ENCODE measurements around the gene AIRE. TPM values are rescaled to one million over a fixed set of nuclear protein-coding genes. Genes with fewer than 3 reads are reported as not detected.

Gene AIRE
- polyA plus RNA-seq, 1 donor from 2014 or later: not detected

- Histone ChIP-seq H3K9ac (ENCODE audit: low read length) (no peak overlapping the region), H3K9me3 (ENCODE audit: low read length) (no peaks in the 10 kb centered on the region), H3K4me2 (ENCODE audit: low read length) (no peak overlapping the region), H3K27me3 (ENCODE audit: insufficient read depth, low read depth, low read length) (no peaks in the 10 kb centered on the region), H3K36me3 (ENCODE audit: insufficient read depth, low read length) (no peaks in the 10 kb centered on the region), H4K20me1 (ENCODE audit: insufficient read depth) (no peaks in the 10 kb centered on the region), H2AFZ (ENCODE audit: low read depth, low read length) (no peak overlapping the region), H3K27ac (ENCODE audit: low read length) (no peak overlapping the region), H3K4me3 (ENCODE audit: low read length) (no peak overlapping the region), H3F3A (ENCODE audit: insufficient read depth, low read length, poor library complexity, severe bottlenecking) (no peaks in the 10 kb centered on the region), H3K9me2 (ENCODE audit: insufficient read depth, low read length) (no peaks in the 10 kb centered on the region), H3K79me2 (replicated peaks; ENCODE audit: insufficient read depth, low read length) (no peaks in the 10 kb centered on the region)
- TF ChIP-seq MXI1 (conservative IDR thresholded peaks at IDR 0.05; ENCODE audit: poor library complexity, severe bottlenecking): no peak
Observed at GRCh38 chr21:44292812-44293195, 7.1 kb downstream of the AIRE start.

DNA sequence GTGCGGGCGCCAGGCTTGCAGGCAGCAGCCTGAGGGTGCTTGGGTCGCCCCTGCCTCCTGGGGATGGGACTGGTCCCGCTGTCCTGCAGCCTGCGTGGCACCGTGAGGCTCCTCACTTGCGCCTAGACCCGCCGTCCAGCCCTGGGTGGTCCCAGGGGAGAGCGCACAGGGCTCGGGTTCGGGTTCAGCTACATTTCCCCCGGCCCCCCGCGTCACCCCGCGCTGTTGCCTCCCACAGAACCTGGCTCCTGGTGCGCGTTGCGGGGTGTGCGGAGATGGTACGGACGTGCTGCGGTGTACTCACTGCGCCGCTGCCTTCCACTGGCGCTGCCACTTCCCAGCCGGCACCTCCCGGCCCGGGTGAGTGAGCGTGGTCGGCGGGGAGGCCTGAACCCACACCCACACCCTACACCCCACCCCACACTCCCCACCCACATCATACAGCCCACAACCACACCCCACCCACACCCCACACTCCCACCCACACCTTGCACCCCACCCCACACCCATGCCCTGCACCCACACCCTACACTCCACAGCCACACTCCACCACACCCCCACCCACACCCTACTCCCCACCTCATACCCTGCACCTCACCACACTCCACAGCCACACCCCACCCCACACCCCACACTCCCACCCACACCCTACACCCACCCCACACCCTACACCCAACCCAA, 8.0 kb downstream of the AIRE start:
- H4K20me1 ChIP-seq (ENCODE audit: insufficient read depth): no peaks in the 10 kb centered on the region
- no peaks in the 10 kb centered on the region for H3K79me2 ChIP-seq (replicated peaks; ENCODE audit: insufficient read depth, low read length)
- no peak overlapping the region for H2AFZ ChIP-seq (ENCODE audit: low read depth, low read length)
- no peaks in the 10 kb centered on the region for H3K9me2 ChIP-seq (ENCODE audit: insufficient read depth, low read length)
- no peak for TF ChIP-seq MXI1 (conservative IDR thresholded peaks at IDR 0.05; ENCODE audit: poor library complexity, severe bottlenecking)
- no peak for TF ChIP-seq TAF1 (IDR thresholded peaks at IDR 0.05; ENCODE audit: low read depth)
- no peak for TF ChIP-seq REST (IDR thresholded peaks at IDR 0.05; ENCODE audit: borderline replicate concordance)
- no peak for TF ChIP-seq EZH2 (IDR thresholded peaks at IDR 0.05; ENCODE audit: borderline replicate concordance, insufficient read depth, low read length, poor library complexity, severe bottlenecking)
- TF ChIP-seq RAD21 (conservative IDR thresholded peaks at IDR 0.05): no peak
- no peak for TF ChIP-seq EP300 (conservative IDR thresholded peaks at IDR 0.05; ENCODE audit: poor library complexity, severe bottlenecking)
- TF ChIP-seq, protein P1, sequence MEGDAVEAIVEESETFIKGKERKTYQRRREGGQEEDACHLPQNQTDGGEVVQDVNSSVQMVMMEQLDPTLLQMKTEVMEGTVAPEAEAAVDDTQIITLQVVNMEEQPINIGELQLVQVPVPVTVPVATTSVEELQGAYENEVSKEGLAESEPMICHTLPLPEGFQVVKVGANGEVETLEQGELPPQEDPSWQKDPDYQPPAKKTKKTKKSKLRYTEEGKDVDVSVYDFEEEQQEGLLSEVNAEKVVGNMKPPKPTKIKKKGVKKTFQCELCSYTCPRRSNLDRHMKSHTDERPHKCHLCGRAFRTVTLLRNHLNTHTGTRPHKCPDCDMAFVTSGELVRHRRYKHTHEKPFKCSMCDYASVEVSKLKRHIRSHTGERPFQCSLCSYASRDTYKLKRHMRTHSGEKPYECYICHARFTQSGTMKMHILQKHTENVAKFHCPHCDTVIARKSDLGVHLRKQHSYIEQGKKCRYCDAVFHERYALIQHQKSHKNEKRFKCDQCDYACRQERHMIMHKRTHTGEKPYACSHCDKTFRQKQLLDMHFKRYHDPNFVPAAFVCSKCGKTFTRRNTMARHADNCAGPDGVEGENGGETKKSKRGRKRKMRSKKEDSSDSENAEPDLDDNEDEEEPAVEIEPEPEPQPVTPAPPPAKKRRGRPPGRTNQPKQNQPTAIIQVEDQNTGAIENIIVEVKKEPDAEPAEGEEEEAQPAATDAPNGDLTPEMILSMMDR (IDR thresholded peaks at IDR 0.05; ENCODE audit: poor library complexity, severe bottlenecking): no peak
- no peak for TF ChIP-seq POLR2AphosphoS5 (IDR thresholded peaks at IDR 0.05)
- no peak for TF ChIP-seq SMC3 (conservative IDR thresholded peaks at IDR 0.05; ENCODE audit: poor library complexity)
- no peaks in the 10 kb centered on the region for H3K36me3 ChIP-seq (ENCODE audit: insufficient read depth, low read length)
- no peak overlapping the region for H3K9ac ChIP-seq (ENCODE audit: low read length)
- H3K27me3 ChIP-seq (ENCODE audit: insufficient read depth, low read depth, low read length): no peaks in the 10 kb centered on the region
- no peaks in the 10 kb centered on the region for H3K9me3 ChIP-seq (ENCODE audit: low read length)
- H3F3A ChIP-seq (ENCODE audit: insufficient read depth, low read length, poor library complexity, severe bottlenecking): no peaks in the 10 kb centered on the region
- no peak overlapping the region for H3K4me2 ChIP-seq (ENCODE audit: low read length)
- H3K27ac ChIP-seq (ENCODE audit: low read length): no peak overlapping the region
- no peak overlapping the region for H3K4me3 ChIP-seq (ENCODE audit: low read length)
